Stimulated activated CD8-positive, alpha-beta memory T cell treated with anti-CD3 and anti-CD28 coated beads, Interleukin-15, amount 100 ng/mL, for 4 hours (primary cell): ENCODE data around the gene LRRC27.
"Not testable (repeated sequence)": the region's sequence is repeated elsewhere in the genome, so short reads cannot be mapped to it uniquely, and the experiment has no call there.

Source experiments
- DNase-seq, 2 donors: peaks; one replicate each; pipeline ENCODE4 v3.0.0-alpha.2; 2020; ENCODE audit warnings: low read depth in 2 of 2

Gene LRRC27

GRCh38 chr10:132331601-132332432 lies at the start of gene LRRC27:
LRRC27 (plus strand) TSS chr10:132332193; CDS start chr10:132333525, 1,332 bp downstream.
- DNase-seq, result peak; percentile 98 to 100

- DNase-seq, result no peak
These were observed 49.1 kb upstream of the LRRC27 start for GRCh38 chr10:132282667-132283603.

GRCh38 chr10:132283604-132284382 lies 48.2 kb upstream of the LRRC27 start:
- DNase-seq, result no peak

- no peak for DNase-seq
These were observed 42.6 kb upstream of the LRRC27 start for GRCh38 chr10:132289439-132289838.

GRCh38 chr10:132290631-132291030 lies 41.4 kb upstream of the LRRC27 start:
- no peak for DNase-seq

- DNase-seq, result no peak
These were observed 40.2 kb upstream of the LRRC27 start for GRCh38 chr10:132291826-132292225.

GRCh38 chr10:132292287-132293200 lies 39.4 kb upstream of the LRRC27 start:
- DNase-seq, result no peak

- DNase-seq, result no peak
These were observed 38.7 kb upstream of the LRRC27 start for GRCh38 chr10:132293201-132293812.

- DNase-seq, result no peak
These were observed 38.0 kb upstream of the LRRC27 start for GRCh38 chr10:132293813-132294520.

- no peak for DNase-seq
These were observed 37.3 kb upstream of the LRRC27 start for GRCh38 chr10:132294561-132295318.

- not testable (repeated sequence) for DNase-seq
These were observed 36.5 kb upstream of the LRRC27 start for GRCh38 chr10:132295481-132295880.

- no peak for DNase-seq
These were observed 35.1 kb upstream of the LRRC27 start for GRCh38 chr10:132296666-132297443.

- DNase-seq, result no peak
These were observed 34.5 kb upstream of the LRRC27 start for GRCh38 chr10:132297526-132297925.

GRCh38 chr10:132298038-132298881 lies 33.7 kb upstream of the LRRC27 start:
- no peak for DNase-seq

GRCh38 chr10:132299371-132300336 lies 32.3 kb upstream of the LRRC27 start:
- DNase-seq, result no peak

GRCh38 chr10:132300582-132300981 lies 31.4 kb upstream of the LRRC27 start:
- DNase-seq, result no peak
